ENCODE data around the gene EIF5.

EIF5 gene

DNA sequence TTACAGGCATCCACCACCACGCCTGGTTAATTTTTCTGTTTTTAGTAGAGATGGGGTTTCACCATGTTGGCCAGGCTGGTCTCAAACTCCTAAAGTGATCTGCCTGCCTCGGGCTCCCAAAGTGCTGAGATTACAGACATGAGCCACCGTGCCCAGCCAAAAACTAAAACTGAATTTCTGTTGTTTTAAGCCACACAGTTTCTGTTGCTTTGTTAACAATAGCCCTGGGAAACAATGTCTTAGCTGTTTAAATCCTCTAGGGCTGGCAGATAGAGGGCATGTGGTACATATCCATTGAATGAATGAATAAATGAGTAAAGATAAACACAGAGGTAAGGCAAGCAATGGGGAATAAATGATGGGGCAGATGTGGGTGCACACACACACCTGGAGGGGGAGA, 8.0 kb upstream of the EIF5 start:
- no peaks in the 10 kb centered on the region for H3K27me3 ChIP-seq (ENCODE audit: insufficient read depth, low read length, poor library complexity, severe bottlenecking)
- TF ChIP-seq, protein P1, sequence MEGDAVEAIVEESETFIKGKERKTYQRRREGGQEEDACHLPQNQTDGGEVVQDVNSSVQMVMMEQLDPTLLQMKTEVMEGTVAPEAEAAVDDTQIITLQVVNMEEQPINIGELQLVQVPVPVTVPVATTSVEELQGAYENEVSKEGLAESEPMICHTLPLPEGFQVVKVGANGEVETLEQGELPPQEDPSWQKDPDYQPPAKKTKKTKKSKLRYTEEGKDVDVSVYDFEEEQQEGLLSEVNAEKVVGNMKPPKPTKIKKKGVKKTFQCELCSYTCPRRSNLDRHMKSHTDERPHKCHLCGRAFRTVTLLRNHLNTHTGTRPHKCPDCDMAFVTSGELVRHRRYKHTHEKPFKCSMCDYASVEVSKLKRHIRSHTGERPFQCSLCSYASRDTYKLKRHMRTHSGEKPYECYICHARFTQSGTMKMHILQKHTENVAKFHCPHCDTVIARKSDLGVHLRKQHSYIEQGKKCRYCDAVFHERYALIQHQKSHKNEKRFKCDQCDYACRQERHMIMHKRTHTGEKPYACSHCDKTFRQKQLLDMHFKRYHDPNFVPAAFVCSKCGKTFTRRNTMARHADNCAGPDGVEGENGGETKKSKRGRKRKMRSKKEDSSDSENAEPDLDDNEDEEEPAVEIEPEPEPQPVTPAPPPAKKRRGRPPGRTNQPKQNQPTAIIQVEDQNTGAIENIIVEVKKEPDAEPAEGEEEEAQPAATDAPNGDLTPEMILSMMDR (conservative IDR thresholded peaks at IDR 0.05; ENCODE audit: low read length) = no peak
- no peak overlapping the region for H3K4me2 ChIP-seq (ENCODE audit: low read depth, low read length, poor library complexity, severe bottlenecking)
- H3K9ac ChIP-seq (ENCODE audit: low read depth, low read length, poor library complexity, severe bottlenecking) = no peak overlapping the region
- H3K4me3 ChIP-seq (ENCODE audit: low read length, poor library complexity, severe bottlenecking) = no peak overlapping the region
- no peaks in the 10 kb centered on the region for H4K20me1 ChIP-seq (ENCODE audit: insufficient read depth, low read length, poor library complexity, severe bottlenecking)
- H3K4me1 ChIP-seq (ENCODE audit: insufficient read depth, low read length, poor library complexity, severe bottlenecking) = no peaks in the 10 kb centered on the region
- no peaks in the 10 kb centered on the region for H3K36me3 ChIP-seq (ENCODE audit: insufficient read depth, low read length)
- no peaks in the 10 kb centered on the region for H3F3A ChIP-seq (ENCODE audit: low read depth)
- H3K9me3 ChIP-seq (ENCODE audit: insufficient read depth, low read depth, low read length) = no peaks in the 10 kb centered on the region
- no peaks in the 10 kb centered on the region for H3K79me2 ChIP-seq (ENCODE audit: insufficient read depth, low read length)
- H2AFZ ChIP-seq (ENCODE audit: low read length) = no peak overlapping the region
- H3K9me2 ChIP-seq (replicated peaks; ENCODE audit: low read depth, low read length) = no peaks in the 10 kb centered on the region

DNA sequence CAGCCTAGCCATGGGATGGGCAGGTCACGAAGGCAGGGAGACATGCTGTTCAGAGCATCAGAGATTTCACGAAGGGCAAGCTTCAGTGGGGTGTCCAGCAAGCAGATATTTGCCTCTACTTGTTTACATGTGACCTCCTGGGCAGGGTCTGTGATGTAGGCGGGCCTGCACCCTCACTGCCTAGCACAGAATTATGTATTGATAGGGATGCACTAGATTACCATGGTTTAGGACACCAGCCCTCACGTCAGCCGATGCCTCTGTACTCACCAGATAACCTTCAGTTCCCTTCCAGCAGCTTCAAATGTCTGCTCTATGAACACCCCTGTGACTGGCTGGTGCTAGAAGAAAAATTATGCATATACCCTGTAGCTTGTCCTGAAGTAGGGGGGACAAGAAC, 5.1 kb upstream of the EIF5 start:
- Histone ChIP-seq H4K20me1 (ENCODE audit: insufficient read depth, low read length, poor library complexity, severe bottlenecking) (no peaks in the 10 kb centered on the region), H2AFZ (ENCODE audit: low read length) (no peak overlapping the region), H3K4me1 (ENCODE audit: insufficient read depth, low read length, poor library complexity, severe bottlenecking) (peaks cover 11% of the 10 kb centered on the region), H3F3A (ENCODE audit: low read depth) (no peaks in the 10 kb centered on the region), H3K4me3 (ENCODE audit: low read length, poor library complexity, severe bottlenecking) (no peak overlapping the region), H3K9me2 (replicated peaks; ENCODE audit: low read depth, low read length) (no peaks in the 10 kb centered on the region), H3K36me3 (ENCODE audit: insufficient read depth, low read length) (no peaks in the 10 kb centered on the region), H3K4me2 (ENCODE audit: low read depth, low read length, poor library complexity, severe bottlenecking) (no peak overlapping the region), H3K79me2 (ENCODE audit: insufficient read depth, low read length) (peaks cover 23% of the 10 kb centered on the region), H3K9me3 (ENCODE audit: insufficient read depth, low read depth, low read length) (no peaks in the 10 kb centered on the region), H3K27me3 (ENCODE audit: insufficient read depth, low read length, poor library complexity, severe bottlenecking) (no peaks in the 10 kb centered on the region), H3K9ac (ENCODE audit: low read depth, low read length, poor library complexity, severe bottlenecking) (no peak overlapping the region)
- TF ChIP-seq, protein P1 (conservative IDR thresholded peaks at IDR 0.05; ENCODE audit: low read length) = no peak
- no peak for TF ChIP-seq EZH2phosphoT487 (IDR thresholded peaks at IDR 0.05; ENCODE audit: borderline replicate concordance)

DNA sequence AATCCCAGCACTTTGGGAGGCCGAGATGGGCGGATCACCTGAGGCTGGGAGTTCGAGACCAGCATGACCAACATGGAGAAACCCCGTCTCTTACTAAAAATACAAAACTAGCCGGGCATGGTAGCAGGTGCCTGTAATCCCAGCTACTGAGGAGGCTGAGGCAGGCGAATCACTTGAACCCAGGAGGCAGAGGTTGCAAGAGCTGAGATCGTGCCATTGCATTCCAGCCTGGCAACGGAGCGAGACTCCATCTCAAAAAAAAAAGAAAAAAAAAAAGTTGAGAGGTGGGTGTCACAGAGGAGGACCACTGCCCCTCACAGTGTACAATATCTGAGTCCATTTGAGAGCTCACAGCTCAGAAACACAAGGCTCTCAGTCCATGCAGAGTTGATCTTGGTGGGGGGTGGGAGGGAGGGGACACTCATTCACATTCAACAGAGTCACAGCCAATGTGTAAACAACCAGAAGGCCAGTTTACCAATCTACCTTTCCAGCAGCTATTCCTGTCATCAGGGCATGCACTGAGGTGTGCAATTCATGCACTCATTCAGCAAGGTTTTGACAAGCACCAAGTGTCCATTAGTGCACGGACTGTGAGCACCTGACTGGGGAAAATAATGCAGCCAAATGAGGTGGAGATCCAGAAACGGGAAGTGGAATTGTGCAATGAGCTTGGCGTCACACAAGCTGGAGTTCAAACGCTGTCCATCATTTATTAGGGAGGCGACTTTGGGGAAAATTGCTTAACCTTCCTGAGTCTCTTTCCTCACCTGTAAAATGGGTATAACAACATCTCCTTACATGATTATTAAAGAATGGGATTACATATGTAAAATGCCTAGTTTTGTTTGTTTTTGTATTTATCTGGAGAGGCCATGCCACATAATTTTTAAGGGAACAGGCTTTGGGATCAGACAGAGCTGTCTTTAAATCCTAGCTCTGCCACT, 4.4 kb upstream of the EIF5 start:
- Histone ChIP-seq H2AFZ (ENCODE audit: low read length) (no peak overlapping the region), H3F3A (ENCODE audit: low read depth) (no peaks in the 10 kb centered on the region)
- TF ChIP-seq, protein P1 (conservative IDR thresholded peaks at IDR 0.05; ENCODE audit: low read length) = no peak
- TF ChIP-seq EZH2phosphoT487 (IDR thresholded peaks at IDR 0.05; ENCODE audit: borderline replicate concordance) = no peak

More for the DNA sequence above, 4.4 kb upstream of the EIF5 start:
- H3K9me2 ChIP-seq (replicated peaks; ENCODE audit: low read depth, low read length) = no peaks in the 10 kb centered on the region
- peaks cover 11% of the 10 kb centered on the region for H3K4me1 ChIP-seq (ENCODE audit: insufficient read depth, low read length, poor library complexity, severe bottlenecking)
- peaks cover 30% of the 10 kb centered on the region for H3K79me2 ChIP-seq (ENCODE audit: insufficient read depth, low read length)
- H3K9me3 ChIP-seq (ENCODE audit: insufficient read depth, low read depth, low read length) = no peaks in the 10 kb centered on the region
- no peak overlapping the region for H3K4me2 ChIP-seq (ENCODE audit: low read depth, low read length, poor library complexity, severe bottlenecking)
- H4K20me1 ChIP-seq (ENCODE audit: insufficient read depth, low read length, poor library complexity, severe bottlenecking) = peaks cover under 1% of the 10 kb centered on the region
- H3K36me3 ChIP-seq (ENCODE audit: insufficient read depth, low read length) = no peaks in the 10 kb centered on the region
- peaks cover 4% of the 10 kb centered on the region for H3K27me3 ChIP-seq (ENCODE audit: insufficient read depth, low read length, poor library complexity, severe bottlenecking)
- H3K4me3 ChIP-seq (ENCODE audit: low read length, poor library complexity, severe bottlenecking) = no peak overlapping the region
- no peak overlapping the region for H3K9ac ChIP-seq (ENCODE audit: low read depth, low read length, poor library complexity, severe bottlenecking)
